GM12878 (cell line): Measurements from ENCODE around the gene CDCA8.

ENCODE experiments used
- EZH2 ChIP-seq: IDR thresholded peaks from 2 replicates; pipeline ENCODE4 v1.6.1; 2012; ENCODE audit warnings: low read depth, mild to moderate bottlenecking, control low read depth, inconsistent platforms, low read length, borderline replicate concordance; ENCODE audit not compliant: control insufficient read depth
- PML ChIP-seq: IDR thresholded peaks from 2 replicates; pipeline ENCODE4 v1.6.1; 2012; ENCODE audit warnings: low read length, inconsistent platforms
- POLR2A ChIP-seq: IDR thresholded peaks from 2 replicates; pipeline ENCODE4 v1.6.1; 2011; ENCODE audit warnings: low read depth, mild to moderate bottlenecking, low read length
- RAD21 ChIP-seq: IDR thresholded peaks from 2 replicates; pipeline ENCODE4 v1.6.1; 2011; ENCODE audit warnings: mild to moderate bottlenecking, low read depth, low read length, moderate library complexity; ENCODE audit not compliant: insufficient read depth

- TF ChIP-seq EZH2 (no peak), RAD21 (no peak), POLR2A (no peak), PML (no peak)
These were observed 36.1 kb downstream of the CDCA8 start for GRCh38 chr1:37728416-37728815.
